Measurements from ENCODE around the gene RAB8B.
"Not testable (repeated sequence)": the region's sequence is repeated elsewhere in the genome, so short reads cannot be mapped to it uniquely, and the experiment has no call there.

- TF ChIP-seq, protein P1, sequence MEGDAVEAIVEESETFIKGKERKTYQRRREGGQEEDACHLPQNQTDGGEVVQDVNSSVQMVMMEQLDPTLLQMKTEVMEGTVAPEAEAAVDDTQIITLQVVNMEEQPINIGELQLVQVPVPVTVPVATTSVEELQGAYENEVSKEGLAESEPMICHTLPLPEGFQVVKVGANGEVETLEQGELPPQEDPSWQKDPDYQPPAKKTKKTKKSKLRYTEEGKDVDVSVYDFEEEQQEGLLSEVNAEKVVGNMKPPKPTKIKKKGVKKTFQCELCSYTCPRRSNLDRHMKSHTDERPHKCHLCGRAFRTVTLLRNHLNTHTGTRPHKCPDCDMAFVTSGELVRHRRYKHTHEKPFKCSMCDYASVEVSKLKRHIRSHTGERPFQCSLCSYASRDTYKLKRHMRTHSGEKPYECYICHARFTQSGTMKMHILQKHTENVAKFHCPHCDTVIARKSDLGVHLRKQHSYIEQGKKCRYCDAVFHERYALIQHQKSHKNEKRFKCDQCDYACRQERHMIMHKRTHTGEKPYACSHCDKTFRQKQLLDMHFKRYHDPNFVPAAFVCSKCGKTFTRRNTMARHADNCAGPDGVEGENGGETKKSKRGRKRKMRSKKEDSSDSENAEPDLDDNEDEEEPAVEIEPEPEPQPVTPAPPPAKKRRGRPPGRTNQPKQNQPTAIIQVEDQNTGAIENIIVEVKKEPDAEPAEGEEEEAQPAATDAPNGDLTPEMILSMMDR (IDR thresholded peaks at IDR 0.05): not testable (repeated sequence)
- TF ChIP-seq POLR2A (IDR thresholded peaks at IDR 0.05): not testable (repeated sequence)
Observed at GRCh38 chr15:63208824-63209223, 19.4 kb downstream of the RAB8B start.

Data from heart left ventricle (tissue), 13 donors.